GM12878 (cell line): Measurements from ENCODE around the gene MRTFA. TPM values are rescaled to one million over a fixed set of nuclear protein-coding genes. Genes with fewer than 3 reads are reported as not detected.

Source experiments
- ATAC-seq: fragments of 200-7000 bp; cut with Tn5 transposase; 3 replicates; pipeline ENCODE4 v1.9.1; 2020; ENCODE audit warnings: mild to moderate bottlenecking, moderate library complexity
- BruUV-seq: library from RNA; stranded (reverse); fragments of 400-500 nt; replicated peaks from 2 replicates; lab custom pipeline; 2021; lab: Mats Ljungman, UMichigan
- CTCF ChIA-PET: fragments of 300-600 bp; sonication (Branson Sonifier 250); formaldehyde crosslinking; extraction: SDS; loops from one replicate; lab custom pipeline; 2021; ENCODE audit warnings: inconsistent platforms; lab: Yijun Ruan, JAX
- POLR2A ChIA-PET: fragments of 350-600 bp; formaldehyde crosslinking; extraction: SDS; loops from one replicate; lab custom pipeline; 2021; ENCODE audit warnings: inconsistent platforms; lab: Charles Lee
- RAD21 ChIA-PET: fragments of 300-600 bp; sonication (Branson Sonifier 250); formaldehyde crosslinking; loops from one replicate; lab custom pipeline; 2023; ENCODE audit warnings: antibody characterized with exemption; ENCODE audit not compliant: unreplicated experiment; lab: Charles Lee
- SMC1A ChIA-PET: fragments of 300-600 bp; sonication (Branson Sonifier 250); formaldehyde crosslinking; loops from one replicate; lab custom pipeline; 2023; ENCODE audit not compliant: unreplicated experiment, uncharacterized antibody; lab: Charles Lee
- DNase-seq: peaks from one replicate; pipeline ENCODE4 v3.0.0-alpha.2; 2011; ENCODE audit warnings: low read depth, low spot score
- FAIRE-seq: peaks from 3 replicates; lab custom pipeline; 2011; peaks lifted over from hg19 to GRCh38; lab: Jason Lieb, UNC
- H2AFZ ChIP-seq: 2 replicates; pipeline ENCODE4 v1.6.0; 2011; ENCODE audit warnings: low read depth, low read length, control low read depth; ENCODE audit not compliant: control insufficient read depth
- H3K27ac ChIP-seq: 2 replicates; pipeline ENCODE4 v1.5.1; 2011; ENCODE audit warnings: control low read depth; ENCODE audit not compliant: control insufficient read depth, insufficient read depth
- H3K27me3 ChIP-seq, 2 experiments: replicated peaks in 1 of 2; 2 replicates each; pipeline versions ENCODE4 v1.6.0 to v1.6.1; 2011; ENCODE audit warnings: low read length in 1 of 2; ENCODE audit not compliant: control insufficient read depth in 2 of 2, insufficient read depth in 2 of 2
- H3K36me3 ChIP-seq, 2 experiments: 2 replicates each; pipeline ENCODE4 v1.5.1; 2011; ENCODE audit warnings: low read length in 1 of 2; ENCODE audit not compliant: control insufficient read depth in 2 of 2, insufficient read depth in 2 of 2
- H3K4me1 ChIP-seq: 2 replicates; pipeline ENCODE4 v1.6.1; 2011; ENCODE audit warnings: mild to moderate bottlenecking, low read length, moderate library complexity, mixed read lengths; ENCODE audit not compliant: control insufficient read depth, insufficient read depth
- H3K4me2 ChIP-seq: 2 replicates; pipeline ENCODE4 v1.6.0; 2011; ENCODE audit warnings: control low read depth; ENCODE audit not compliant: control insufficient read depth, insufficient read depth
- H3K4me3 ChIP-seq: fragments of 200-600 bp; sonication (generic); 2 replicates; pipeline ENCODE4 v1.5.1; 2016
- H3K79me2 ChIP-seq: 2 replicates; pipeline ENCODE4 v1.6.0; 2011; ENCODE audit warnings: low read length; ENCODE audit not compliant: control insufficient read depth, insufficient read depth
- H3K9ac ChIP-seq: 2 replicates; pipeline ENCODE4 v1.8.0; 2011; ENCODE audit warnings: low read length, control low read depth, mixed read lengths; ENCODE audit not compliant: control insufficient read depth, insufficient read depth
- H3K9me3 ChIP-seq: replicated peaks from 3 replicates; pipeline ENCODE4 v1.5.1; 2011; ENCODE audit warnings: mild to moderate bottlenecking, low read length; ENCODE audit not compliant: control insufficient read depth, insufficient read depth
- H4K20me1 ChIP-seq: 2 replicates; pipeline ENCODE4 v1.6.0; 2011; ENCODE audit not compliant: control insufficient read depth, insufficient read depth
- MXI1 ChIP-seq: fragments of 150-350 bp; IDR thresholded peaks from 2 replicates; pipeline ENCODE4 v1.6.1; 2011; ENCODE audit warnings: low read depth, mild to moderate bottlenecking, inconsistent platforms, low read length, improper control_type of control experiment
- PML ChIP-seq: IDR thresholded peaks from 2 replicates; pipeline ENCODE4 v1.6.1; 2012; ENCODE audit warnings: low read length, inconsistent platforms
- SP1 ChIP-seq: IDR thresholded peaks from one replicate; pipeline ENCODE4 v1.6.1; 2011; ENCODE audit warnings: low read depth, low read length
- USF2 ChIP-seq: IDR thresholded peaks from 2 replicates; pipeline ENCODE4 v1.6.1; 2011; ENCODE audit warnings: low read depth, low read length, improper control_type of control experiment, borderline replicate concordance
- ZBED1 ChIP-seq: IDR thresholded peaks from 2 replicates; pipeline ENCODE4 v1.6.1; 2016; ENCODE audit warnings: borderline replicate concordance
- WGBS: methylation state at CpG from one replicate; pipeline ENCODE4 v1.1.6; 2016; ENCODE audit warnings: low lambda C conversion rate; ENCODE audit not compliant: insufficient replicate concordance, insufficient coverage; ENCODE audit errors: missing lambda C conversion rate; 5-methylcytosine and 5-hydroxymethylcytosine counted together
- in situ Hi-C: fragments of 300-500 bp; cut with MboI; formaldehyde crosslinking; loops from 9 replicates; pipeline ENCODE4 v1.14.3; 2018; ENCODE audit warnings: mixed read lengths
- intact Hi-C: fragments of 100-400 bp; cut with micrococcal nuclease; formaldehyde crosslinking; loops from one replicate; pipeline ENCODE4 v1.14.2; 2022; ENCODE audit not compliant: unreplicated experiment
- polyA plus RNA-seq, 11 experiments: library from polyadenylated mRNA; depleted of rRNA in 4 of 11; unstranded in 6 of 11; stranded (reverse) in 5 of 11; fragments of >200 nt; fragmentation: Nextera tagmentation in 4 of 11; fragmentation: Illumina TruSeq in 1 of 11; extraction: Ambion mirVana in 4 of 11; extraction: Trizol in 1 of 11; gene quantifications; 1 replicate in 1 of 11; 2 replicates in 10 of 11; pipeline versions ENCODE4 v1.2.1 to v1.2.3, GENCODE V29; 2011 to 2016; ENCODE audit warnings: inconsistent platforms in 2 of 11, missing spikeins in 2 of 11, low read depth in 1 of 11
- total RNA-seq, 4 experiments: library from RNA; depleted of rRNA in 3 of 4; stranded (reverse); fragments of >200 nt in 3 of 4; fragmentation: Illumina TruSeq in 1 of 4; extraction: Trizol in 1 of 4; gene quantifications; 2 replicates each; pipeline versions ENCODE4 v1.2.1 to v1.2.3, GENCODE V29; 2013 to 2021

MRTFA gene
- total and polyA plus RNA-seq, 10 of the 15 experiments (the other 5 are each of a cell fraction or from before 2014, with no cell fraction given): 2.0 to 63.9 (median 17.9) TPM

- TSS peak; percentile 52 for BruUV-seq
- SMC1A ChIA-PET: interaction anchor here (0.7 to 1.0 kb wide), 2 partner anchors 8 to 17 kb away, joined by 3 read pairs; no protein-coding TSS in a partner anchor
- no peak for FAIRE-seq
- Histone ChIP-seq H3K27ac (no peak overlapping the region), H3K79me2 (peaks cover 1% of the 10 kb centered on the region), H3K4me3 (no peak overlapping the region), H3K9ac (no peak overlapping the region), H4K20me1 (no peaks in the 10 kb centered on the region), H3K4me1 (peaks cover 17% of the 10 kb centered on the region), H3K36me3 (peaks cover 23 to 55% of the 10 kb centered on the region in 2 experiments), H2AFZ (no peak overlapping the region), H3K27me3 (no peaks in the 10 kb centered on the region), H3K4me2 (no peak overlapping the region), H3K9me3 (no peaks in the 10 kb centered on the region)
- CTCF ChIA-PET: interaction anchor here (1.3 kb wide), 1 partner anchor 61 kb away, joined by 3 read pairs; no protein-coding TSS in a partner anchor
- ATAC-seq: no peak
- 82% methylated on average over 20 of the region's 21 CpGs for WGBS
- in situ Hi-C loops: no loop called here
- intact Hi-C loops: no loop called here
- POLR2A ChIA-PET: no interaction called here
- TF ChIP-seq PML (0 out of 2 replicates have a peak, but pooled peaks have one; percentile 21), SP1 (no peak), USF2 (no peak), ZBED1 (no peak), MXI1 (no peak)
- DNase-seq: no peak
- RAD21 ChIA-PET: no interaction called here
Measured at GRCh38 chr22:40408718-40409612, 227.6 kb downstream of the MRTFA start.
